GM12874 (cell line): ENCODE results near the gene VWC2.

ENCODE experiments used
- CTCF ChIP-seq: IDR thresholded peaks from 2 replicates; pipeline ENCODE4 v1.5.1; 2011; ENCODE audit warnings: low read depth, mild to moderate bottlenecking, control low read depth, low read length, moderate library complexity; ENCODE audit not compliant: insufficient read depth

VWC2 gene

GRCh38 chr7:49768254-49768653, 5.2 kb upstream of the VWC2 start:
- no peak for TF ChIP-seq CTCF

GRCh38 chr7:49768835-49769234, 4.6 kb upstream of the VWC2 start:
- no peak for TF ChIP-seq CTCF

GRCh38 chr7:49769285-49769857, 4.1 kb upstream of the VWC2 start:
- no peak for TF ChIP-seq CTCF

GRCh38 chr7:49770838-49771237, 2.6 kb upstream of the VWC2 start:
- TF ChIP-seq CTCF, result no peak

- TF ChIP-seq CTCF, result no peak
These were observed 1.8 kb upstream of the VWC2 start for GRCh38 chr7:49771427-49772176.

GRCh38 chr7:49772916-49773217, 571 bp upstream of the VWC2 start:
- no peak for TF ChIP-seq CTCF

- TF ChIP-seq CTCF, result no peak
These were observed 559 bp downstream of the VWC2 start for GRCh38 chr7:49773936-49774458.
